Fibroblast of lung (primary cell): ENCODE measurements around the gene GRIN2D. TPM values are rescaled to one million over a fixed set of nuclear protein-coding genes. Genes with fewer than 3 reads are reported as not detected.

Experiments
- DNase-seq, 2 donors: peaks; one replicate each; pipeline versions ENCODE4 v3.0.0 to v3.0.0-alpha.2; 2010; ENCODE audit warnings: low read depth in 2 of 2
- H2AFZ ChIP-seq: 2 replicates; pipeline ENCODE4 v1.5.1; 2012; ENCODE audit warnings: low read length, control low read depth, inconsistent platforms
- H3K27ac ChIP-seq: 2 replicates; pipeline ENCODE4 v1.5.1; 2011; ENCODE audit warnings: low read length, control low read depth; ENCODE audit not compliant: insufficient read depth
- H3K27me3 ChIP-seq: 2 replicates; pipeline ENCODE4 v1.5.1; 2011; ENCODE audit warnings: mild to moderate bottlenecking, low read length; ENCODE audit not compliant: control insufficient read depth, insufficient read depth
- H3K36me3 ChIP-seq: 2 replicates; pipeline ENCODE4 v1.5.1; 2011; ENCODE audit warnings: low read length; ENCODE audit not compliant: control insufficient read depth, insufficient read depth
- H3K4me1 ChIP-seq: 2 replicates; pipeline ENCODE4 v1.5.1; 2011; ENCODE audit warnings: low read length; ENCODE audit not compliant: control insufficient read depth, insufficient read depth; ENCODE audit errors: extremely low read depth
- H3K4me2 ChIP-seq: 2 replicates; pipeline ENCODE4 v1.5.1; 2011; ENCODE audit warnings: low read length, control low read depth; ENCODE audit not compliant: insufficient read depth; ENCODE audit errors: extremely low read depth
- H3K4me3 ChIP-seq, 4 experiments: fragments of 200-600 bp in 1 of 4; sonication (generic) in 1 of 4; replicated peaks in 1 of 4; 2 replicates each; pipeline ENCODE4 v1.5.1; 2011 to 2016; ENCODE audit warnings: low read length in 4 of 4, low read depth in 3 of 4, mild to moderate bottlenecking in 3 of 4, control low read depth in 2 of 4, inconsistent platforms in 1 of 4, mixed read lengths in 1 of 4; ENCODE audit not compliant: insufficient read depth in 1 of 4; ENCODE audit errors: control extremely low read depth in 1 of 4
- H3K79me2 ChIP-seq: 2 replicates; pipeline ENCODE4 v1.5.1; 2012; ENCODE audit warnings: mild to moderate bottlenecking, low read length, inconsistent platforms; ENCODE audit not compliant: control insufficient read depth, insufficient read depth
- H3K9ac ChIP-seq: 2 replicates; pipeline ENCODE4 v1.5.1; 2011; ENCODE audit warnings: mild to moderate bottlenecking, low read length, control low read depth; ENCODE audit not compliant: insufficient read depth
- H3K9me3 ChIP-seq: 2 replicates; pipeline ENCODE4 v1.5.1; 2012; ENCODE audit warnings: low read depth, low read length; ENCODE audit not compliant: control insufficient read depth, insufficient read depth
- H4K20me1 ChIP-seq: 2 replicates; pipeline ENCODE4 v1.5.1; 2011; ENCODE audit warnings: low read length; ENCODE audit not compliant: control insufficient read depth, insufficient read depth; ENCODE audit errors: extremely low read depth
- EZH2 ChIP-seq: IDR thresholded peaks from 2 replicates; pipeline ENCODE4 v1.5.1; 2012; ENCODE audit warnings: low read length, control low read depth, mild to moderate bottlenecking; ENCODE audit errors: missing control alignments
- polyA plus RNA-seq, 2 donors: library from polyadenylated mRNA; depleted of rRNA in 1 of 2; stranded (reverse) in 1 of 2; unstranded in 1 of 2; fragments of >200 nt; gene quantifications; 2 replicates each; pipeline ENCODE4 v1.2.1, GENCODE V29; 2011 to 2012; ENCODE audit warnings: missing spikeins in 1 of 2
- total RNA-seq: library from RNA; depleted of rRNA; stranded (reverse); fragments of >200 nt; gene quantifications from 2 replicates; pipeline ENCODE4 v1.2.1, GENCODE V29; 2014
- TF ChIP-seq, protein P1 (sequence below), 2 donors: IDR thresholded peaks in 1 of 2; conservative IDR thresholded peaks in 1 of 2; 1 replicate in 1 of 2; 2 replicates in 1 of 2; pipeline ENCODE4 v1.5.1; 2011 to 2012; ENCODE audit warnings: low read length in 2 of 2, control low read depth in 1 of 2, inconsistent platforms in 1 of 2, low read depth in 1 of 2, mild to moderate bottlenecking in 1 of 2

Gene GRIN2D
- total and polyA plus RNA-seq, 2 donors (not counting 1 experiment from before 2014, with no cell fraction given), result under 0.01 to 0.08 TPM

DNA sequence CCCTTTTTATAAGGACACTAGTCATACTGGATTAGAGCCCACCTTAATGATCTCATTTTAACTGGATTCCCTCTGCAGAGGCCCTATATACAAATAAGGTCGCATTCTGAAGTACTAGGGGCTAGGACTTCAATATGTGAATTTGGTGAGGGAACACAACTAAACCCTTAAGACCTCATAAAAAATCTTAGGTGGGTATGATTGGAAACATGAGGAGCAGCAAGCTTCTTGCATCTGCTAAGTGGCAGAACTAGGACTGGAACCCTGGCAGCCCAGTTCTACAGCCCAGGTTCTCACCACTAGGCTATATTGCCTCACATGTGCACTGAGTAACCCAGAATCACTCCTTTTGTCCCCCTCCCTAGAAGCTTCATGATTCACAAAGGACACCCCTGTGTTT lies 35.2 kb downstream of the GRIN2D start:
- no peaks in the 10 kb centered on the region for H3K36me3 ChIP-seq
- no peak for DNase-seq
- H3K27me3 ChIP-seq, result no peaks in the 10 kb centered on the region
- H3K79me2 ChIP-seq, result no peaks in the 10 kb centered on the region
- TF ChIP-seq EZH2, result no peak
- TF ChIP-seq, protein P1, sequence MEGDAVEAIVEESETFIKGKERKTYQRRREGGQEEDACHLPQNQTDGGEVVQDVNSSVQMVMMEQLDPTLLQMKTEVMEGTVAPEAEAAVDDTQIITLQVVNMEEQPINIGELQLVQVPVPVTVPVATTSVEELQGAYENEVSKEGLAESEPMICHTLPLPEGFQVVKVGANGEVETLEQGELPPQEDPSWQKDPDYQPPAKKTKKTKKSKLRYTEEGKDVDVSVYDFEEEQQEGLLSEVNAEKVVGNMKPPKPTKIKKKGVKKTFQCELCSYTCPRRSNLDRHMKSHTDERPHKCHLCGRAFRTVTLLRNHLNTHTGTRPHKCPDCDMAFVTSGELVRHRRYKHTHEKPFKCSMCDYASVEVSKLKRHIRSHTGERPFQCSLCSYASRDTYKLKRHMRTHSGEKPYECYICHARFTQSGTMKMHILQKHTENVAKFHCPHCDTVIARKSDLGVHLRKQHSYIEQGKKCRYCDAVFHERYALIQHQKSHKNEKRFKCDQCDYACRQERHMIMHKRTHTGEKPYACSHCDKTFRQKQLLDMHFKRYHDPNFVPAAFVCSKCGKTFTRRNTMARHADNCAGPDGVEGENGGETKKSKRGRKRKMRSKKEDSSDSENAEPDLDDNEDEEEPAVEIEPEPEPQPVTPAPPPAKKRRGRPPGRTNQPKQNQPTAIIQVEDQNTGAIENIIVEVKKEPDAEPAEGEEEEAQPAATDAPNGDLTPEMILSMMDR (conservative IDR thresholded peaks at IDR 0.05 in 1 of 2, IDR thresholded peaks at IDR 0.05 in 1 of 2; ENCODE audit: low read depth in 1 of 2, low read length in 2 of 2), result no peak
- no peak overlapping the region for H2AFZ ChIP-seq
- no peaks in the 10 kb centered on the region for H3K9me3 ChIP-seq
- no peak overlapping the region for H3K9ac ChIP-seq
- H3K4me1 ChIP-seq, result no peaks in the 10 kb centered on the region
- H3K27ac ChIP-seq, result no peak overlapping the region
- no peak overlapping the region for H3K4me3 ChIP-seq
- no peak overlapping the region for H3K4me2 ChIP-seq
- no peaks in the 10 kb centered on the region for H4K20me1 ChIP-seq

DNA sequence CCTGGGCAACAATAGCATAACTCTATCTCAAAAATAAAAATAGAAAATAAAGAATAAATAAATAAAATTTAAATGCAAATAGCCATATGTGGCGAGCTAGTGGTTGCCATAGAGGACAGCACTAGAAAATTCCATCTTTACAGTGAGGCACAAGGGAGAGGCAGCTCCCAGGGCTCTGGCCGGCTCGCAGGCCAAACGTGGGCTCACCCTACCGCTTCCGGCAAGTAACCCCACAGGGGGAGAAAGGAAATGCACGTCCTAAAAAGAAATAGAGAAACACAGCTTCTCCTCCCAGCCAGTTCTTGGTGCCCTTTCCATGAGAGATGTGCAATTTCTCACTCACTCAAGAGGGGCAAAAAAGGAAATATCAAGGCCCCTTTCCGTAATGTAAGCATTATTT lies 39.9 kb downstream of the GRIN2D start:
- no peak for DNase-seq

DNA sequence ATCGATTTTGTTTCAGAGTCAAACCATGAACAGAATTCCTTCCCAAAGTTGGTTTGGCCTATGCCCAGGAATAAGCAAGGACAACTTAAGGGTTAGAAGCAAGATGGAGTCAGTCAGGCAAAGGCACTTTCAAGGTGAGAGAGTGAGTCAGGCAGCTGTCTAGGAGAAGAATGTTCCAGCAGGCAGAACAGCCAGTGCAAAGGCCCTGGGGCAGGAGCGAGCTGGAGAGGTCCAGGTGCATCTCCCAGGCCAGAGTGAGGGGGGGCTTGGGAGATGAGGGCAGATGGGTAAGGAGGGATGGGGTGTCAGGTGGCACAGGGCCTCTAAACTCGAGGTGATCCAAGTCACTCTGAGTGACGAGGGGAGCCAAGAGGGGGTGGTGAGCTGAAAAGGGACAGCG lies 43.1 kb downstream of the GRIN2D start:
- H2AFZ ChIP-seq, result no peak overlapping the region
- no peaks in the 10 kb centered on the region for H3K4me1 ChIP-seq
- DNase-seq, result no peak
- no peak overlapping the region for H3K27ac ChIP-seq
- peaks cover 3% of the 10 kb centered on the region for H3K27me3 ChIP-seq
- no peaks in the 10 kb centered on the region for H3K36me3 ChIP-seq
- H4K20me1 ChIP-seq, result no peaks in the 10 kb centered on the region
- H3K4me3 ChIP-seq, result no peak overlapping the region
- H3K79me2 ChIP-seq, result no peaks in the 10 kb centered on the region
- no peak overlapping the region for H3K4me2 ChIP-seq
- no peak overlapping the region for H3K9ac ChIP-seq
- TF ChIP-seq EZH2, result no peak
- TF ChIP-seq, protein P1 (conservative IDR thresholded peaks at IDR 0.05 in 1 of 2, IDR thresholded peaks at IDR 0.05 in 1 of 2; ENCODE audit: low read depth in 1 of 2, low read length in 2 of 2), result no peak
- no peaks in the 10 kb centered on the region for H3K9me3 ChIP-seq

More for the DNA sequence above, 39.9 kb downstream of the GRIN2D start:
- Histone ChIP-seq H4K20me1 (no peaks in the 10 kb centered on the region), H3K4me3 (no peak overlapping the region), H3K36me3 (no peaks in the 10 kb centered on the region), H3K4me1 (no peaks in the 10 kb centered on the region), H3K9ac (no peak overlapping the region), H3K9me3 (no peaks in the 10 kb centered on the region), H2AFZ (no peak overlapping the region), H3K27ac (no peak overlapping the region), H3K4me2 (no peak overlapping the region), H3K79me2 (no peaks in the 10 kb centered on the region), H3K27me3 (no peaks in the 10 kb centered on the region)
- TF ChIP-seq EZH2, result no peak
- TF ChIP-seq, protein P1 (conservative IDR thresholded peaks at IDR 0.05 in 1 of 2, IDR thresholded peaks at IDR 0.05 in 1 of 2; ENCODE audit: low read depth in 1 of 2, low read length in 2 of 2), result no peak
